Stimulated activated CD4-positive, alpha-beta T cell treated with anti-CD3 and anti-CD28 coated beads, Interleukin-12 subunit alpha, Interleukin-12 subunit beta, amount 100 ng/mL, for 48 hours (primary cell): ENCODE results near the gene ABCD2.
"Not testable (repeated sequence)": the region's sequence is repeated elsewhere in the genome, so short reads cannot be mapped to it uniquely, and the experiment has no call there.

Source experiments
- DNase-seq, 3 donors: peaks; one replicate each; pipeline ENCODE4 v3.0.0-alpha.2; 2020; ENCODE audit warnings: low read depth in 2 of 3, low spot score in 1 of 3

ABCD2 gene

GRCh38 chr12:39619660-39620433 is at the start of gene ABCD2:
Gene ABCD2, minus strand, starts transcription at chr12:39619803. Its CDS starts 188 bp downstream, at chr12:39619615.
- peak; percentile 52 to 69 (median 55) for DNase-seq

DNA sequence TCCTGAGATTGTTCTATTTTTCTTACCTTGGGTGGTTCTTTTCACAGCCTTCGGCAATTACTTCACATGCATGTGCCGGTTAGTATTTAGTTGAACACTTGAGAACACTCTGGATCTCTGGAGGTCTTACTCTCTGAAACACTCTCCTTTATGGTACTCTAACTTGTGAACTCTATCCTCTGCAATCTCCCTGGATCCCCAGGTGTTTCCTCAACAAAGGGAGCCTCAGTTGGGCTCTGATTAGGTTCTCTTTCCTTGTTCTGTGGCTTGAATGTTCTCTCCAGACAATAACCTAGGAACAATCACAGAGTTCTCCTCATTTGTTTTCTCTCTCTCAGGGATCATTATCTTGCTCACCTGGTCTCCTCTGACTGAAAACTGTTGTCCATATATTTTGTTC is 40.5 kb upstream of the ABCD2 start:
- DNase-seq = no peak

DNA sequence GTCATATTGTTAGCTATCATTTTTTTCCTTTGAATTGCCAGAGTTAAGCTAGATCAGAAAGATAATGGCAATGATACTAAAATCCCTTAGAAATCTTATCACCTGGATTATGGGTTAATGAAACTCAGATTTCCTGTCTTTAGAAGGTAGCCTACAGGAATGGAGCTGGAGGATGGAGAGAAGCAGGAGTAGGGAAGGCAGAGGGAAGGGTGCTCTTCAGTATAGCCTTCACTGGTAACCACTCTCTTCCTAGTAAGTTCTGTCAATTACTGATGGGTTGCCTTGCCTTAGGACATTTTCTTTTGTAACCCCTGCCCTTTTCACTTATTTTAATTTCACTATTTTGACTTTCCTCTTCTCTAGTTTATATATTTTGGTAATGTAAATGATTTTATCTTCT is 27.8 kb upstream of the ABCD2 start:
- no peak for DNase-seq

DNA sequence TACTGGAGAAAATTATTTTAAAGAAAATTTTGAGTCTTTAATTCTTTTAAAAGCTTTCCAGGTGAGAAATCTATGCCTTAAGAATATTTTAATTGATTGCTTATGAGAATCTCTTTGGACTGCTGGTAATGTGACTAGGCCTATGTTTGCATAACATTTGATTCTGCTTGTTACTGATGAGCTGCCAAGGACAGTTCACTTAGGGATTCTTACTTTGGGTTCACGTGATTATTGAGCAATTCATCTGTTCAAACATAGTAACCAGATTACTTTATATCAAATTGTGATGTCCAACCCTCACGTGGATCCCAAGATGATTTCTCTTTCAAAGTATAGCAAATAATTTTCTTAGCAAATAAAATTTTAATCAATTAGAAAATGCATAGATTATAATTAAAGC is 27.4 kb upstream of the ABCD2 start:
- DNase-seq = no peak

- DNase-seq = no peak
These were observed 23.4 kb upstream of the ABCD2 start for GRCh38 chr12:39643052-39643451.

- no peak for DNase-seq
These were observed 19.2 kb upstream of the ABCD2 start for GRCh38 chr12:39638840-39639239.

- DNase-seq = no peak
These were observed 18.6 kb upstream of the ABCD2 start for GRCh38 chr12:39638178-39638577.

DNA sequence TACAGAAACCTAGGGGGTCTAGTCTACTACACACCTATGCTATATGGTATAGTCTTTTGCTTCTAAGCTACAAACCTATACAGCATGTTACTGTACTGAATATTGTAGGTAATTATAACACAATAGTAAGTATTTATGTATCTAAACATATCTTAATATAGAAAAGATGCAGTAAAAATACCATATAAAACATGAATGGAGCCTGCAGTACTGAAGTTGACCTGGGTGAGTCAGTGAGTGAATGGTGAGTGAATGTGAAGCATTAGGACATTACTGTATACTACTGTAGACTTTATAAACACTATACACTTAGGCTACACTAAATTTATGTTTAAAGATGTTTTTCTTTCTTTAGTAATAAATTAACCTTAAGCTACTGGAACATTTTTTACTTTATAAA is 13.1 kb upstream of the ABCD2 start:
- no peak for DNase-seq

- no peak for DNase-seq
These were observed 9.2 kb upstream of the ABCD2 start for GRCh38 chr12:39628836-39629235.

GRCh38 chr12:39627914-39628313 is 8.3 kb upstream of the ABCD2 start:
- no peak for DNase-seq

DNA sequence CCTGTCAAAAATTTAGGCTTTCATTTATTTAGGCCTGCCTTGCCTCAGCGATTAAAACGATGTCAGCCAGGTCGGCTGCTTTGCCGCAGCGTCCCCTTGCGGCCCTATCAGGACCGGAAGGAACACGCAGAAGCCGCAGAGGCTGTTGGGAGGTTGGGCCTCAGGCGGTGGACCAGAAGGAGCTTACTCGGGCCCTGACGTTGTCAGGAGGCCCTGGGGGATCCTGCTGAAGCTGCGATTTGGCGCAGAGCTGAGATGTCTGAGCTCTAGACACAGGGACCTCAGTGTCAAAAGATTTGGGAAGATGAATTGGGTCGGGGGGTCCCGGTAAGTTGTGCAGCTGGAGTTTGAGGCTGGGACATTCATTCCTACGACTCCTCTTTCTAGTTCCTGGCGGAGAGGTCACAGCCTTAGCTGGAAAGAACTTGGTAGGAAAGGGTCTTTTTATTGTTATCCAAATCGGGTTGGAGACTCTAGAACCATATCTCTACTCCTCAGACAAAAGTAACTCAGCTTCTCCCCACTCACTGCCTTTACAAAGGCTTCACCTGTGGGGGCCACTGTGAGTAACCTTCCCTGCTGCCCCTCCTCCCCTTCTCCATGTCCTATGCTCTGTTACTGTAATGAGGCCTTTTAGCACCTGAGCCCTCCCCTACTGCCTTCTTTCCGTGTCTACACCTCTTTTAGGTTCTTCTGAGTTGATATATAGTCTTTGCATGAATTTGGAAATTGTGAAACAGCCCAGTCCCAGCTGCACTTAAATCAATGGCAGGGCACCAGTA is 6.6 kb upstream of the ABCD2 start:
- no peak for DNase-seq

GRCh38 chr12:39623919-39624318 is 4.3 kb upstream of the ABCD2 start:
- no peak for DNase-seq

- DNase-seq = not testable (repeated sequence)
These were observed 3.6 kb upstream of the ABCD2 start for GRCh38 chr12:39623160-39623559.

GRCh38 chr12:39622306-39622705 is 2.7 kb upstream of the ABCD2 start:
- DNase-seq = no peak

- DNase-seq = no peak
These were observed 2.1 kb upstream of the ABCD2 start for GRCh38 chr12:39621670-39622069.

GRCh38 chr12:39620659-39621658 is 1.4 kb upstream of the ABCD2 start:
- peak; percentile 44 to 65 (median 60) for DNase-seq

DNA sequence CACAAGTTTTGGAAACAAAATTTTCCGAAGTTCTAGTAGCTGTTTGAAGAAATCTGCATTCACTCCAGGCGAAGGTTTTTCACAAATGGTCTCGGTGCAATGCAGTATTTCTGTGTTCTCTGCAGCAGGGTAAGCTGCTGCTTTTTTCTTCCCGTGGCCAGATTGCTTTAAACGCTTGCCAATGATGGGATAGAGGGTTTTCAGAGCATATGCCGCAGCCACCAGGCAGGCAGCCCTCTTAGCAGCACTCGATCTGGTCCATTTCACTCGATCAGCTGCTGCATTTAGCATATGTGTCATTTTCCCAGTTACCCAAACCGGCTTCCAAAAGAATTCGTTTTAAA is 315 bp downstream of the ABCD2 start:
- DNase-seq = peak in 1 of 3 donors; percentile 5

DNA sequence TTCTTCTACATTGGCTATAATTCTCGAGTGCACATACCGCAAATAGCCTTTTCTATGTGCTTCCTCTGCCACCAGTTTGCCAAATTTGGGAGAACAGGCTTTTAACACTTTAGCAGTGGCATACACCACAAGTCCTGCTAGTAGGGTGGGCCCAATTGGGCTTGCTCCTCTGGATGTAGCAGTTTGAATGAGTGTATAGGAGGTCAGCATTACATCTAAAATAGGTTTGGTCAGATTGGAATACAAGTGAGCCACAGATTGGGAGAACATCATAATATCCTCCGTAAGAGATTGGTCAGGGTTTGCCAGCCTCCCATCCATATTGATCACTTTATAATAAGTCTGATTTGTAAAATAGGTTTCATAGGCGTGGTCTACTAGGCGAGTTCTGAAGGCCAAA is 902 bp downstream of the ABCD2 start:
- no peak for DNase-seq

- no peak for DNase-seq
These were observed 1.7 kb downstream of the ABCD2 start for GRCh38 chr12:39617887-39618286.

DNA sequence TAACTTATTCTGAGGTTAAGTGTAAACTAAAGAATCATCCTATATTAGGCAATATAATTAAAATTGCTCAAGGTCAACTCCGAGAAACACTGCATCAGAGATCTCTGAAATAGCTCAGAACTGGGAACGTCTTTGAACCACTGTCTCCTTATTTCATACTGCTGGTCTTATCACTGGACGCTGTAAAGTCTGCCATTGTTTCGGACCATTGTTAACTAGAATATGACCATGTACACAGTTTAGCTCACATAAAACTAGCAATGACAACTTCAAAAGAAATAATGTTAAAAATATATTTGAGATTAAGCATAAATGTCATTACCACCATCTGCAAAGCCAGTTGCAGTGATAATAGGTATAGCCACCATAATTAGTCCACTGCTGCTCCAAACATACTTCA is 2.9 kb downstream of the ABCD2 start:
- DNase-seq = no peak

DNA sequence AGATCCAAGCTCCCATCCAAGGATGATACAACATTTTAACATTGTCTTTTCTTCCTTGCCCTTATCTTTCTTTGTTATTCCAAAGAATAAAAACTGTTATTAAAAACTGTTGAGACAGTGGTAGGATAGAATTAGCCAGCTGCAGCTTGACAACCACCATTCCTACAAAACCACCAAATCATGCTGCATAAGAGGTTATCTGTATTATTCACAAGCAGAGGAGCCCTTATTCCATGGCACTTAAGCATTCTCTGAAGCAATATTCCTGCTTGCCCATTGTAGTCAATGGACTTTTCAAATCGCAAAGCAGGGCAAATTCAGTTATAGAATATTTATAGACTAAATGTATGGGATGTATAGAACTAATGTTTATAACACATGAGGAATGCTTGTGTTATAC is 3.4 kb downstream of the ABCD2 start:
- DNase-seq = no peak
